SK-N-SH (cell line): ENCODE data around the gene NOTCH3. TPM values are rescaled to one million over a fixed set of nuclear protein-coding genes. Genes with fewer than 3 reads are reported as not detected.

Experiments used
- CTCF ChIA-PET: fragments of 300-600, 350-600 bp; formaldehyde crosslinking; extraction: SDS; loops from one replicate; lab custom pipeline; 2021; lab: Yijun Ruan, JAX
- POLR2A ChIA-PET: fragments of 350-600 bp; sonication (Branson Sonifier 250); formaldehyde crosslinking; extraction: SDS; loops from one replicate; lab custom pipeline; 2020; ENCODE audit warnings: antibody characterized with exemption, inconsistent platforms; lab: Yijun Ruan, JAX
- DNase-seq: peaks from one replicate; pipeline ENCODE4 v3.0.0; 2012
- H2AFZ ChIP-seq: fragments of 200-600 bp; sonication (generic); 2 replicates; pipeline ENCODE4 v1.8.1; 2016; ENCODE audit warnings: antibody characterized with exemption, mild to moderate bottlenecking, low read depth
- H3F3A ChIP-seq: fragments of 200-600 bp; sonication (generic); replicated peaks from 2 replicates; pipeline ENCODE3; 2016; ENCODE audit warnings: antibody characterized with exemption, mild to moderate bottlenecking; ENCODE audit not compliant: insufficient read depth
- H3K27ac ChIP-seq, 2 experiments: fragments of 200-500 bp in 1 of 2; fragments of 200-600 bp in 1 of 2; sonication (Bioruptor generic) in 1 of 2; sonication (generic), shearing (Covaris generic) in 1 of 2; 2 replicates each; pipeline versions ENCODE4 v1.5.1 to v1.6.1; 2014 to 2016; ENCODE audit warnings: low read depth in 2 of 2, inconsistent platforms in 1 of 2, low read length in 1 of 2, mild to moderate bottlenecking in 1 of 2, mixed read lengths in 1 of 2
- H3K27me3 ChIP-seq: fragments of 200-600 bp; sonication (generic), shearing (Covaris generic); 2 replicates; pipeline ENCODE4 v1.6.1; 2016; ENCODE audit warnings: mixed run types; ENCODE audit not compliant: insufficient read depth
- H3K36me3 ChIP-seq, 2 experiments: fragments of 200-500 bp in 1 of 2; fragments of 200-600 bp in 1 of 2; sonication (Bioruptor generic) in 1 of 2; sonication (generic) in 1 of 2; replicated peaks in 1 of 2; 2 replicates each; pipeline versions ENCODE3 to v1.5.1; 2014 to 2016; ENCODE audit warnings: low read length in 1 of 2, mild to moderate bottlenecking in 1 of 2; ENCODE audit not compliant: insufficient read depth in 2 of 2, control insufficient read depth in 1 of 2
- H3K4me1 ChIP-seq, 2 experiments: fragments of 200-500 bp in 1 of 2; fragments of 200-600 bp in 1 of 2; sonication (Bioruptor generic) in 1 of 2; sonication (generic), shearing (Covaris generic) in 1 of 2; 2 replicates each; pipeline versions ENCODE4 v1.5.1 to v1.6.1; 2014 to 2016; ENCODE audit warnings: low read depth in 1 of 2, low read length in 1 of 2, mixed run types in 1 of 2; ENCODE audit not compliant: insufficient read depth in 2 of 2, control insufficient read depth in 1 of 2
- H3K4me2 ChIP-seq: fragments of 200-600 bp; sonication (generic), shearing (Covaris generic); 2 replicates; pipeline ENCODE4 v1.6.1; 2017; ENCODE audit warnings: mixed run types
- H3K4me3 ChIP-seq, 2 experiments: fragments of 200-500 bp in 1 of 2; fragments of 200-600 bp in 1 of 2; sonication (Bioruptor generic) in 1 of 2; sonication (generic), shearing (Covaris generic) in 1 of 2; 2 replicates each; pipeline versions ENCODE4 v1.5.1 to v1.8.1; 2014 to 2016; ENCODE audit warnings: low read depth in 2 of 2, inconsistent platforms in 1 of 2, low read length in 1 of 2, mild to moderate bottlenecking in 1 of 2, mixed read lengths in 1 of 2, moderate library complexity in 1 of 2
- H3K79me2 ChIP-seq: fragments of 200-600 bp; sonication (generic); 2 replicates; pipeline ENCODE4 v1.8.1; 2017; ENCODE audit warnings: mild to moderate bottlenecking; ENCODE audit not compliant: insufficient read depth
- H3K9ac ChIP-seq: fragments of 200-600 bp; sonication (generic); 2 replicates; pipeline ENCODE4 v1.6.1; 2017; ENCODE audit warnings: mixed run types
- H3K9me2 ChIP-seq: fragments of 200-600 bp; sonication (generic); 2 replicates; pipeline ENCODE4 v1.6.1; 2017; ENCODE audit warnings: mixed run types
- H3K9me3 ChIP-seq: fragments of 200-600 bp; sonication (generic); 2 replicates; pipeline ENCODE4 v1.6.1; 2017; ENCODE audit warnings: mixed run types, mild to moderate bottlenecking, moderate library complexity
- H4K20me1 ChIP-seq: fragments of 200-600 bp; sonication (generic); 2 replicates; pipeline ENCODE4 v1.6.1; 2017; ENCODE audit warnings: mild to moderate bottlenecking, mixed run types; ENCODE audit not compliant: insufficient read depth
- EP300 ChIP-seq, 2 experiments: IDR thresholded peaks; 2 replicates each; pipeline versions ENCODE4 v1.4.0 to v1.6.1; 2012; ENCODE audit warnings: borderline replicate concordance in 1 of 2, low read depth in 1 of 2, low read length in 1 of 2
- EZH2phosphoT487 ChIP-seq: fragments of 200-600 bp; sonication (generic); IDR thresholded peaks from 2 replicates; pipeline ENCODE4 v1.6.1; 2017; ENCODE audit warnings: low read depth, mixed run types, mild to moderate bottlenecking, antibody characterized with exemption, moderate library complexity, borderline replicate concordance
- FOSL2 ChIP-seq: IDR thresholded peaks from 2 replicates; pipeline ENCODE4 v1.4.0; 2012; ENCODE audit warnings: low read depth, mild to moderate bottlenecking, moderate library complexity, borderline replicate concordance
- GABPA ChIP-seq: IDR thresholded peaks from 2 replicates; pipeline ENCODE4 v1.4.0; 2012; ENCODE audit warnings: low read depth, mild to moderate bottlenecking
- MEF2A ChIP-seq: IDR thresholded peaks from 2 replicates; pipeline ENCODE4 v1.4.0; 2012; ENCODE audit warnings: low read depth, borderline replicate concordance
- MXI1 ChIP-seq: IDR thresholded peaks from 2 replicates; pipeline ENCODE4 v1.6.1; 2012; ENCODE audit warnings: mild to moderate bottlenecking, low read depth, low read length, improper control_type of control experiment
- RCOR1 ChIP-seq: fragments of 150-350 bp; IDR thresholded peaks from 2 replicates; pipeline ENCODE4 v1.6.1; 2017; ENCODE audit warnings: antibody characterized with exemption, low read length
- SIN3A ChIP-seq: IDR thresholded peaks from 2 replicates; pipeline ENCODE4 v1.6.1; 2012; ENCODE audit warnings: low read depth, mild to moderate bottlenecking, low read length, moderate library complexity, borderline replicate concordance
- WGBS: methylation state at CpG from one replicate; pipeline ENCODE4 v1.1.6; 2017; ENCODE audit warnings: low lambda C conversion rate; 5-methylcytosine and 5-hydroxymethylcytosine counted together
- polyA plus RNA-seq, 3 experiments: library from polyadenylated mRNA; depleted of rRNA; stranded (reverse); fragments of >200 nt; gene quantifications; 2 replicates each; pipeline ENCODE4 v1.2.3, GENCODE V29; 2012
- TF ChIP-seq, protein P1 (sequence below): IDR thresholded peaks from 2 replicates; pipeline ENCODE4; 2012
- TF ChIP-seq, protein P2 (sequence below): fragments of 150-350 bp; IDR thresholded peaks from 2 replicates; pipeline ENCODE4 v1.6.1; 2017; ENCODE audit warnings: antibody characterized with exemption, low read length, low read depth, borderline replicate concordance
- TF ChIP-seq, protein P3 (sequence below): IDR thresholded peaks from 2 replicates; pipeline ENCODE4 v1.4.0; 2012; ENCODE audit warnings: low read depth, borderline replicate concordance

The NOTCH3 gene
- polyA plus RNA-seq, 1 of the 3 experiments (the other 2 are of a cell fraction): 7.0 TPM

DNA sequence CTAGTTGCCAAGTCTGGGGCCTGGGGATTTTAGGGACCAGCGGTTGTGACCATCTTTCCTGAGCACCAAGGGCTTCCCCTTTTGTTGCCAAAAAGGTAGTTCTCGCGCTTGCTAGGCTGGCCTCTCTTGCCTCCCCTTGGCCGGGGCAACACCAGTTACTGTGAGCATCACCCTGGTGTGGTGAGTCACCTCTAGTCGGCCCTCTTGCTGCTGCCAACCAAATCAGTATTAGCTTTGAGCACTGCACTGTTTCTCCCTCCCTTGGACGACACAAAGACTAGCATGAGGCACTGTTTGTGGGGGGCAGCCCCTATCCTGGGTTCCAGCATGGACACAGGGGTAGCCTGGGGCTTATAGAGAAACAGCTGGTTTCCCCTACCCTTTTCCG lies 86.6 kb downstream of the NOTCH3 start:
- POLR2A ChIA-PET: no interaction called here
- CTCF ChIA-PET: interaction anchor here (1.4 to 2.6 kb wide), 3 partner anchors 12 to 22 kb away, joined by 4 to 7 read pairs (median 6); a partner anchor contains a TSS

DNA sequence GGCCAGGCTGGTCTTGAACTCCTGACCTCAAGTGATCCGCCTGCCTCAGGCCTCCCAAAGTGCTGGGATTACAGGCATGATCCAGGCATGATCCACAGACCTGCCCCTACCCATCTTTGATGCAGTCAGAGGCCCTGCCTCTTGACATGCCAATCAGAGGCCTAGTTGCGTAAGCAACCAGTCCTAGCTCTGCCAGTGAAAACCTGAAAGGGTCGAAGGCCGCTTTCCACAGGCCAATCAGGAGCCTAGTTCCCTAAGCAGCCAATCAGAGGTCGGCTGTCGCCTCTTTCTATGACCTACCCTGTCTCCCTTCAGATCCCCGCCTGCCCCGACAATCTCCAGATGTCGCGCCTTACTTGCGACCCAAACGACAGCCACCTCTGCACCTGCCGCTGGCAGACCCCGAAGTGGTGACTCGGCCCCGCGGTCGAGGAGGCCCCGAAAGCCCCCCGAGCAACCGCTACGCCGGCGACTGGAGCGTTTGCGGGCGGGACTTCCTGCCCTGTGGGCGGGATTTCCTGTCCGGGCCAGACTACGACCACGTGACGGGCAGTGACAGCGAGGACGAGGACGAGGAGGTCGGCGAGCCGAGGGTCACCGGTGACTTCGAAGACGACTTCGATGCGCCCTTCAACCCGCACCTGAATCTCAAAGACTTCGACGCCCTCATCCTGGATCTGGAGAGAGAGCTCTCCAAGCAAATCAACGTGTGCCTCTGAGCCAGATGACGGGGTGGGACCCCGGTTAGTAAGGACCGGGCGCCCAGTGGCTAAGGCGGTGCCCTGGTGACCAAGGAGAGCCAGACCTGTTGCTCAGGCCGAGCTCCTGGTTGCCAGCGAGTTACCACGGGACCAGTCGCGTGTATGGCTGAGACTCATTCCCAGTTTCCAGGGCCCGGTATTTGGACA lies 87.3 kb downstream of the NOTCH3 start:
- CTCF ChIA-PET: interaction anchor here (1.1 to 1.5 kb wide), 3 partner anchors 13 to 64 kb away, joined by 3 to 6 read pairs (median 4); a partner anchor contains a TSS
- no peak overlapping the region for H2AFZ ChIP-seq
- no peak overlapping the region for H3K4me3 ChIP-seq
- H3K27ac ChIP-seq: peak overlapping the region in 1 of 2 experiments; percentile 40; a peak in 2 of 4 replicates
- H3K4me2 ChIP-seq: no peak overlapping the region
- peaks cover 15% of the 10 kb centered on the region; the same call in 1 of the 2 replicates for H3K79me2 ChIP-seq
- H3K36me3 ChIP-seq: peaks cover 42 to 83% of the 10 kb centered on the region in 2 experiments
- POLR2A ChIA-PET: interaction anchor here (2.0 kb wide), 1 partner anchor 11 kb away, joined by 8 read pairs; no protein-coding TSS in a partner anchor
- TF ChIP-seq GABPA (peak; percentile 63), RCOR1 (no peak), EP300 (IDR thresholded peaks at IDR 0.05; ENCODE audit: borderline replicate concordance in 1 of 2, low read depth in 1 of 2, low read length in 1 of 2) (no peak), MEF2A (no peak), EZH2phosphoT487 (no peak), SIN3A (no peak)
- TF ChIP-seq, protein P1, sequence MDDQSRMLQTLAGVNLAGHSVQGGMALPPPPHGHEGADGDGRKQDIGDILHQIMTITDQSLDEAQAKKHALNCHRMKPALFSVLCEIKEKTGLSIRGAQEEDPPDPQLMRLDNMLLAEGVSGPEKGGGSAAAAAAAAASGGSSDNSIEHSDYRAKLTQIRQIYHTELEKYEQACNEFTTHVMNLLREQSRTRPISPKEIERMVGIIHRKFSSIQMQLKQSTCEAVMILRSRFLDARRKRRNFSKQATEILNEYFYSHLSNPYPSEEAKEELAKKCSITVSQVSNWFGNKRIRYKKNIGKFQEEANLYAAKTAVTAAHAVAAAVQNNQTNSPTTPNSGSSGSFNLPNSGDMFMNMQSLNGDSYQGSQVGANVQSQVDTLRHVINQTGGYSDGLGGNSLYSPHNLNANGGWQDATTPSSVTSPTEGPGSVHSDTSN: peak; percentile 14; the same call in 1 of the 2 replicates
- TF ChIP-seq, protein P2, sequence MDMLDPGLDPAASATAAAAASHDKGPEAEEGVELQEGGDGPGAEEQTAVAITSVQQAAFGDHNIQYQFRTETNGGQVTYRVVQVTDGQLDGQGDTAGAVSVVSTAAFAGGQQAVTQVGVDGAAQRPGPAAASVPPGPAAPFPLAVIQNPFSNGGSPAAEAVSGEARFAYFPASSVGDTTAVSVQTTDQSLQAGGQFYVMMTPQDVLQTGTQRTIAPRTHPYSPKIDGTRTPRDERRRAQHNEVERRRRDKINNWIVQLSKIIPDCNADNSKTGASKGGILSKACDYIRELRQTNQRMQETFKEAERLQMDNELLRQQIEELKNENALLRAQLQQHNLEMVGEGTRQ: no peak
- TF ChIP-seq, protein P3, sequence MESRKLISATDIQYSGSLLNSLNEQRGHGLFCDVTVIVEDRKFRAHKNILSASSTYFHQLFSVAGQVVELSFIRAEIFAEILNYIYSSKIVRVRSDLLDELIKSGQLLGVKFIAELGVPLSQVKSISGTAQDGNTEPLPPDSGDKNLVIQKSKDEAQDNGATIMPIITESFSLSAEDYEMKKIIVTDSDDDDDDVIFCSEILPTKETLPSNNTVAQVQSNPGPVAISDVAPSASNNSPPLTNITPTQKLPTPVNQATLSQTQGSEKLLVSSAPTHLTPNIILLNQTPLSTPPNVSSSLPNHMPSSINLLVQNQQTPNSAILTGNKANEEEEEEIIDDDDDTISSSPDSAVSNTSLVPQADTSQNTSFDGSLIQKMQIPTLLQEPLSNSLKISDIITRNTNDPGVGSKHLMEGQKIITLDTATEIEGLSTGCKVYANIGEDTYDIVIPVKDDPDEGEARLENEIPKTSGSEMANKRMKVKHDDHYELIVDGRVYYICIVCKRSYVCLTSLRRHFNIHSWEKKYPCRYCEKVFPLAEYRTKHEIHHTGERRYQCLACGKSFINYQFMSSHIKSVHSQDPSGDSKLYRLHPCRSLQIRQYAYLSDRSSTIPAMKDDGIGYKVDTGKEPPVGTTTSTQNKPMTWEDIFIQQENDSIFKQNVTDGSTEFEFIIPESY: no peak
- WGBS: 98% methylated on average over 47 of the region's 58 CpGs
- peaks cover 0 to 2% of the 10 kb centered on the region in 2 experiments; a peak in 1 of 4 replicates for H3K4me1 ChIP-seq
- no peak overlapping the region for H3K9ac ChIP-seq
- no peaks in the 10 kb centered on the region for H3K9me3 ChIP-seq
- H3K27me3 ChIP-seq: no peaks in the 10 kb centered on the region
- no peaks in the 10 kb centered on the region for H3K9me2 ChIP-seq
- peaks cover 26% of the 10 kb centered on the region for H3F3A ChIP-seq
- 0 out of 2 replicates have a peak, but pooled peaks cover 8% of the 10 kb centered on the region for H4K20me1 ChIP-seq
- peak; percentile 48 for DNase-seq

More for the DNA sequence above, 86.6 kb downstream of the NOTCH3 start:
- peak; percentile 21 for DNase-seq
- Histone ChIP-seq H3K36me3 (peaks cover 46 to 88% of the 10 kb centered on the region in 2 experiments), H3K27ac (peak overlapping the region in 1 of 2 experiments; percentile 40; a peak in 3 of 4 replicates), H3K4me1 (no peaks in the 10 kb centered on the region), H3K4me2 (no peak overlapping the region), H3K79me2 (peaks cover 9% of the 10 kb centered on the region; the same call in 1 of the 2 replicates), H3K27me3 (no peaks in the 10 kb centered on the region), H3F3A (peaks cover 26% of the 10 kb centered on the region), H4K20me1 (0 out of 2 replicates have a peak, but pooled peaks cover 8% of the 10 kb centered on the region), H2AFZ (no peak overlapping the region), H3K9ac (no peak overlapping the region), H3K4me3 (no peak overlapping the region), H3K9me3 (no peaks in the 10 kb centered on the region), H3K9me2 (no peaks in the 10 kb centered on the region)
- TF ChIP-seq FOSL2 (peak; percentile 20; the same call in 1 of the 2 replicates), MXI1 (no peak)
- WGBS: 90% methylated on average over 7 of the region's 7 CpGs
